DMS153 (cell line): ENCODE measurements around the gene GP9.

ENCODE experiments used
- DNase-seq: peaks from one replicate; lab custom pipeline; 2025; lab: John Stamatoyannopoulos, UW

The GP9 gene

GRCh38 chr3:129028866-129029265 lies 31.7 kb upstream of the GP9 start:
- DNase-seq: no peak

GRCh38 chr3:129030611-129031010 lies 30.0 kb upstream of the GP9 start:
- no peak for DNase-seq

- DNase-seq: no peak
These were observed 28.9 kb upstream of the GP9 start for GRCh38 chr3:129031476-129032215.

- no peak for DNase-seq
These were observed 27.9 kb upstream of the GP9 start for GRCh38 chr3:129032716-129033115.

GRCh38 chr3:129033151-129033550 lies 27.4 kb upstream of the GP9 start:
- DNase-seq: no peak

- no peak for DNase-seq
These were observed 26.8 kb upstream of the GP9 start for GRCh38 chr3:129033633-129034321.

GRCh38 chr3:129034642-129035041 lies 25.9 kb upstream of the GP9 start:
- DNase-seq: no peak

- no peak for DNase-seq
These were observed 25.0 kb upstream of the GP9 start for GRCh38 chr3:129035360-129036221.

- DNase-seq: no peak
These were observed 24.1 kb upstream of the GP9 start for GRCh38 chr3:129036222-129037092.

GRCh38 chr3:129037093-129037419 lies 23.5 kb upstream of the GP9 start:
- DNase-seq: no peak

- DNase-seq: no peak
These were observed 22.3 kb upstream of the GP9 start for GRCh38 chr3:129038121-129038855.

- peak; percentile 62 for DNase-seq
These were observed 21.1 kb upstream of the GP9 start for GRCh38 chr3:129039271-129040038.

- DNase-seq: no peak
These were observed 20.6 kb upstream of the GP9 start for GRCh38 chr3:129040039-129040336.

GRCh38 chr3:129040579-129041300 lies 19.8 kb upstream of the GP9 start:
- DNase-seq: no peak

- DNase-seq: no peak
These were observed 14.9 kb upstream of the GP9 start for GRCh38 chr3:129045675-129046036.

- DNase-seq: no peak
These were observed 14.4 kb upstream of the GP9 start for GRCh38 chr3:129046037-129046731.

- no peak for DNase-seq
These were observed 13.6 kb upstream of the GP9 start for GRCh38 chr3:129046732-129047552.

- DNase-seq: no peak
These were observed 13.1 kb upstream of the GP9 start for GRCh38 chr3:129047553-129047839.
